Endometrial microvascular endothelial cells (primary cell): ENCODE results near the gene CLDN18. TPM values are rescaled to one million over a fixed set of nuclear protein-coding genes. Genes with fewer than 3 reads are reported as not detected.

Experiments
- in situ Hi-C: cut with HindIII; loops from 2 replicates; pipeline ENCODE4 v1.10.0; 2017; ENCODE audit warnings: low sequenced_read_pairs, low pct_unique_long_range_greater_than_20kb; ENCODE audit errors: inconsistent ontology term
- total RNA-seq: library from RNA; depleted of rRNA; stranded (reverse); fragments of >200 nt; gene quantifications from one replicate; pipeline ENCODE4 v1.2.3, GENCODE V29; 2015; ENCODE audit errors: inconsistent ontology term

Gene CLDN18
- total RNA-seq, 1 donor from 2014 or later = not detected

DNA sequence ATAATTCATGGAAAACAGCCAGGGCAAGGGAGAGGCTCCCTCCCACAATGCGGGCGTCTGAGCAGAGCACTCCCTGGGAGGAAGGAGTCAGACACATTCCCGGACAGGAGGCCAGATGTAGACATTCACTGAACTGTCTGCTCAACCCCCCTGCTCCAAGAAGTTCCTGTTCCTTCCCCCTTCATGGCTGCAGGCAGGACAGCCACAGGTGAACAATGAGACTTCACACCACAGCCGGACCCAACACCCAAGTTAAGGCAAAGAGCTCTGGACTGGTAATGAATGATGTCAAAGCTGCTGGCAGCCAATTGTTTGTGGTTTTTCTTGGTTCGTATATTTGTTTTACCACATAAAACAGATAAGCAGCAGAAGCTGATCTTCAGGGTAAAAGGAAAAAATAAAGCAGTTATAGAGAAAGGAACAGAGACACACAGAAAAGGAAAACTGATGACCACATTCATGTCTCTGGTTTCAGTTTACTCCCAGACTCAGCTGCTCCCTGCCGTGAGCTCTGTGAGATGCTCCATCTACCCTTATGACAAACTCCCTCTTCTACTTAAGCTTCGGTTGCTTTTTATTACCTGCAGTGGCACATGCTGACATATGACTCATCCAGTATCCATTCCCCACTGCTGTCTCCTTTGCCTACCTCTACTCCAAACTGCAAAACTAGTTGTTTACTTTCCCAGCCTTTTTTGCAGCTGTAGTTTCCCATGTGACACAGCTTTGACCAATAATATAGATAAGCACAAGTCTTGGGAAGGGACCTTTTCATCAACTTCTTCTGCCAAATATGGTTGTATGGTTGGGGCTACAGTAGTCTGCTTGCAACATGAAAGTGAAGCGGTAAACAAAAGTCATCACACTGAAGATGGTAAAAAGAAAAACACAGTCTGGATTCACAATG is 72.4 kb downstream of the CLDN18 start:
- in situ Hi-C loops = no loop called here

DNA sequence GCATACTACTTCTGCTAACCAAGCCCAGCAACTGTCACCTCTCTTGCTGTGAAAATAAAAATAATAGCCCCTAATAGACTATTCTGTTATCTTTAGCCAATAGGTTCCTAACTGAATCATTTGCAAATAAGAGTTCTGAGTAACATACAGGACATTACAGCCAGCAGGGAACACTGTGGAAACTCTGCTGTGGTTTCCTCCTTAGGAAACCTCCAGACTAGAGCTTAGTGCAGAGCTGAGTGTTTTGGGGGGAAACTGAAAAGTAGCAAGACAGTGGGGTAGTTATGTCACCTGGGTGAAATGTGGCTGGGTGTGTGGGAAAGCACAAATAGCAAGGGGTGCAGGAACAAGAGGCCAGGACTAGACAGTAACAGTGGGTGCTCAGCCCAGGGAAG is 73.0 kb downstream of the CLDN18 start:
- in situ Hi-C loops = no loop called here

Other genes with a start within 250 kb of the CLDN18 start
- not detected for gene SOX14, start 245.8 kb upstream of the CLDN18 start, total RNA-seq
- 7.8 TPM for gene DZIP1L, start 105.4 kb downstream of the CLDN18 start, total RNA-seq
- not detected for gene A4GNT, start 122.2 kb downstream of the CLDN18 start, total RNA-seq
- 17.3 TPM for gene DBR1, start 164.8 kb downstream of the CLDN18 start, total RNA-seq
- 85.9 TPM for gene ARMC8, start 177.1 kb downstream of the CLDN18 start, total RNA-seq